Chondrocyte (in vitro differentiated cells): ENCODE results near the gene NRXN3. TPM values are rescaled to one million over a fixed set of nuclear protein-coding genes. Genes with fewer than 3 reads are reported as not detected.

Source experiments
- DNase-seq: peaks from one replicate; pipeline ENCODE4 v3.0.0; 2021; ENCODE audit warnings: mixed read lengths, low spot score
- H3K27ac Mint-ChIP-seq: one replicate; pipeline ENCODE4 v1.8.0; 2021; ENCODE audit warnings: mild to moderate bottlenecking, moderate library complexity, mixed read lengths; ENCODE audit not compliant: unreplicated experiment
- H3K27me3 Mint-ChIP-seq: 2 replicates; pipeline ENCODE4 v1.8.0; 2021; ENCODE audit warnings: low read depth, mixed read lengths
- H3K36me3 Mint-ChIP-seq: 2 replicates; pipeline ENCODE4 v1.8.0; 2021; ENCODE audit warnings: low read depth, mixed read lengths
- H3K4me1 Mint-ChIP-seq: 2 replicates; pipeline ENCODE4 v1.8.0; 2021; ENCODE audit warnings: low read depth, mild to moderate bottlenecking, mixed read lengths
- H3K4me3 Mint-ChIP-seq: one replicate; pipeline ENCODE4 v1.8.0; 2021; ENCODE audit warnings: mild to moderate bottlenecking, moderate library complexity, mixed read lengths; ENCODE audit not compliant: unreplicated experiment
- H3K9me3 Mint-ChIP-seq: 2 replicates; pipeline ENCODE4 v1.8.0; 2021; ENCODE audit warnings: low read depth, mixed read lengths
- total RNA-seq: library from RNA; stranded (reverse); gene quantifications from 3 replicates; pipeline ENCODE4 v1.2.1, GENCODE V29; 2021
- TF ChIP-seq, protein P1 (sequence below): fragments of 200-600 bp; sonication (generic); IDR thresholded peaks from 2 replicates; pipeline ENCODE4 v1.5.0; 2021; ENCODE audit warnings: antibody characterized with exemption, mild to moderate bottlenecking, moderate library complexity

NRXN3 gene
- total RNA-seq, 1 donor from 2014 or later: 7.9 TPM

DNA sequence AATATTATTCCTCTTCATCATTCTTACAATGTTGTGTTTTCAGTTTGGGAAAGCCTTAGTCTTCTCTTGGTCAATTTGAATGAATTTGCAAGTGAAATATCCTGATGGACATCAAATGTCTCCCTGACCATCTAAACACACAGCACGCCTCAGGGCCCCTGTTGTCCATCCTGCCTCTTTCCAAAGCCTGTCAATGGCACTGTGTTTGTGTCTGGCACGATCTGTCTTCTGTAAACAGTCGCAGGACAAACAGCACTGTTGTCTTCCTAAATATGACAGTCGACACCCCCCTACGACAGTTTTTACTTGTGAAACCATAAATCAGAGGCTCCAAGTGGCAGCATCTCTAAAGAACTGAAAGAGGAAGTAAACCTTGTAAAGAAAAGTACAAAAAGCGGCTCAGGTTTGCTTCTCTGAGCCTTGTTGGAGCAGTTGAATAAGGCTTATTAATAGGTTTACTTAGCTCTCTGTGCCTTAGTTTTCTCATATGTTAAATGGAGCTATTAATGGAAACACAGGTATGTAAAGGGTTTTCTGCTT, 285.8 kb downstream of the NRXN3 start:
- DNase-seq: no peak
- H3K36me3 Mint-ChIP-seq: no peaks in the 10 kb centered on the region
- TF ChIP-seq, protein P1, sequence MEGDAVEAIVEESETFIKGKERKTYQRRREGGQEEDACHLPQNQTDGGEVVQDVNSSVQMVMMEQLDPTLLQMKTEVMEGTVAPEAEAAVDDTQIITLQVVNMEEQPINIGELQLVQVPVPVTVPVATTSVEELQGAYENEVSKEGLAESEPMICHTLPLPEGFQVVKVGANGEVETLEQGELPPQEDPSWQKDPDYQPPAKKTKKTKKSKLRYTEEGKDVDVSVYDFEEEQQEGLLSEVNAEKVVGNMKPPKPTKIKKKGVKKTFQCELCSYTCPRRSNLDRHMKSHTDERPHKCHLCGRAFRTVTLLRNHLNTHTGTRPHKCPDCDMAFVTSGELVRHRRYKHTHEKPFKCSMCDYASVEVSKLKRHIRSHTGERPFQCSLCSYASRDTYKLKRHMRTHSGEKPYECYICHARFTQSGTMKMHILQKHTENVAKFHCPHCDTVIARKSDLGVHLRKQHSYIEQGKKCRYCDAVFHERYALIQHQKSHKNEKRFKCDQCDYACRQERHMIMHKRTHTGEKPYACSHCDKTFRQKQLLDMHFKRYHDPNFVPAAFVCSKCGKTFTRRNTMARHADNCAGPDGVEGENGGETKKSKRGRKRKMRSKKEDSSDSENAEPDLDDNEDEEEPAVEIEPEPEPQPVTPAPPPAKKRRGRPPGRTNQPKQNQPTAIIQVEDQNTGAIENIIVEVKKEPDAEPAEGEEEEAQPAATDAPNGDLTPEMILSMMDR: no peak
- H3K27ac Mint-ChIP-seq: no peak overlapping the region
- H3K27me3 Mint-ChIP-seq: peaks cover 2% of the 10 kb centered on the region
- H3K9me3 Mint-ChIP-seq: no peaks in the 10 kb centered on the region
- no peak overlapping the region for H3K4me3 Mint-ChIP-seq
- no peaks in the 10 kb centered on the region for H3K4me1 Mint-ChIP-seq

DNA sequence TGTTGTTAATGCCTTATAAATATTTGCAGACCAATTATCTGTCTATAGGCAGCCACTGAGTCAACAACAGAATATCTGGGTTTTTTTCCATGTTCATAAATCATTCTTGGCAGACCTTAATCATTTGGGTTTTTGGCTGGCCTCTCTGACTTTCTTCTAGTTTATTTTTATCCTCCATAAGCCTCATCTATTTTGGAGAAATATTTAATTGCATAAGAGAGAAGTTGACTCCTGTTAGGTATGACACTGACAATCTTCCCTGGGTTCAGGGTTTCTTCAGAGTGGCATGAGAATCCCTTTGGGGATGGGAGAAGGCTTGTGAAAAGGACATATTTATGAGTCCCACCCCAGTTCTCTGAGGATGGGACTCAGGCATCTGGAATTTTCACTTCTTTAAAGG, 299.8 kb downstream of the NRXN3 start:
- Mint-ChIP-seq H3K4me1 (no peaks in the 10 kb centered on the region), H3K27me3 (no peaks in the 10 kb centered on the region), H3K27ac (no peak overlapping the region), H3K36me3 (no peaks in the 10 kb centered on the region), H3K9me3 (peaks cover 8% of the 10 kb centered on the region), H3K4me3 (no peak overlapping the region)
- TF ChIP-seq, protein P1: no peak
- DNase-seq: no peak

DNA sequence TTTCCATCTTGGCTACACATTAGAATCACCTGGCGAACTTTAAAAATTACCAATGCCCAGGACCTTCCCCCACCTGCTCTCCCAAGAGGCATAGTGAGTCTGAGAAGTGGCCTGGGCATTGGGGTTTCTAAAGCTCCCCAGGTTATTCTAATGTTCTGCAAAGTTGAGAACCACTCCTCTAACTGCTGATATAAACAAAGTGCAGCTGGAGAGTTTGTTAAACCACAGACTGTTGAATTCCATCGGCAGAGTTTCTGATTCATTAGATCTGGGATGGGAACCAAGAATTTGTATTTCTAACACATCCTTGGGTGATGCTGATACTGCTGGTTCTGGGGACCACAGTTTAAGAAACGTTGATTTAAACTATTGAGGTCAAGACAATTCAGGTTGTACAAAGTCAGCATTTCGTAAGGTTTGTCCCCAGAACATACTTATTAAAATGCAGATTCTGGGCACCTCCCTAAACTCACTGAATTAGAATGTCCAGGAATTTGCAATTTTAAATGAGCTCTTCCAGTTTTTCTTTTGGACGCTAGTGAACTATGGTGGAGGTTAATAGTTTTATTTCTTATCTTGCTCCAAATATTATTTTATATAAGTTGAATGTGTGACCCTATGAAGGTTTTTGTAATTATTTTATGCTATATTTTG, 309.1 kb downstream of the NRXN3 start:
- no peak for DNase-seq
- no peaks in the 10 kb centered on the region for H3K36me3 Mint-ChIP-seq
- H3K27ac Mint-ChIP-seq: no peak overlapping the region
- no peaks in the 10 kb centered on the region for H3K9me3 Mint-ChIP-seq
- H3K4me3 Mint-ChIP-seq: no peak overlapping the region
- no peaks in the 10 kb centered on the region for H3K4me1 Mint-ChIP-seq
- TF ChIP-seq, protein P1: no peak
- H3K27me3 Mint-ChIP-seq: peaks cover 5% of the 10 kb centered on the region

DNA sequence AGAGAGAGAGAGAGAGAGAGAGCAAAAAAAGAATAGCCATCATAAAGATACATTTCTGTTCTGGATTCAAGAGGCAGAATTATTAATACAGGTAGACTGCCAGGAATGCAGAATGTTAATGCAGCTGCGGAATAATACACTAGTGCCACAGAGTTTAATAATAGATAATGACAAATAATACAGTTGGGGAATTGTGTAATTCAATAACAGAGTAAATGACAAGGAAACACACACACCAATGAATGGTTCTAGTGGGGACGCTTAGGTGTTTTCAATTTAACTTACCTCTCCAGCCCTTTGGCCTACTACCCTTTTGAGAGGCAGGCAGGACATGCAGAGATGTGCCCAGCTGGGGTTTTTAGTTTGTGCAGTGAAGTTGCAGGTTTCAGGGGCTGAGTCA, 313.9 kb downstream of the NRXN3 start:
- Mint-ChIP-seq H3K27me3 (peaks cover 5% of the 10 kb centered on the region), H3K36me3 (no peaks in the 10 kb centered on the region), H3K4me3 (no peak overlapping the region), H3K9me3 (no peaks in the 10 kb centered on the region), H3K4me1 (no peaks in the 10 kb centered on the region), H3K27ac (no peak overlapping the region)
- no peak for DNase-seq
- TF ChIP-seq, protein P1: no peak

DNA sequence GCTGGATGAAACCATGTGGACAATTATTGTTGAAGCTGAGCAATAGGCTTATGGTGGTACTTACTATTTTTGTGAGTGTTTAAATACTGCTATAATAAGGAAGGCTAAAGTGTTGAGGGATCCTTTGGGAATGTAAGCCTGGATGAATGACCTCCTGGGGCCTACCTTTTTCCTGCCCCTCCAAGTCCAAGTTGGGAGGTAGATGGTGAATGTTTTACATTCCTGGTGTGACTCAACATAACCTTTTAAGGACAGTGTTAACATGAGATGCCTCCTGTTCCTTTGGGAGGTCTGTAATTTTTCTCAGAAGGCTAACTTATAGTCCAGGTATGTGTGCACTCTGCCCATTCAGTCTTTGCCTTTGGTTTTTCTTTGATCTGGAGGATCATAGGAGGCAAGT, 315.9 kb downstream of the NRXN3 start:
- H3K27me3 Mint-ChIP-seq: peaks cover 3% of the 10 kb centered on the region
- DNase-seq: no peak
- TF ChIP-seq, protein P1: no peak
- no peaks in the 10 kb centered on the region for H3K36me3 Mint-ChIP-seq
- H3K4me1 Mint-ChIP-seq: no peaks in the 10 kb centered on the region
- H3K4me3 Mint-ChIP-seq: no peak overlapping the region
- no peaks in the 10 kb centered on the region for H3K9me3 Mint-ChIP-seq
- no peak overlapping the region for H3K27ac Mint-ChIP-seq
